Hepatocyte (in vitro differentiated cells): Measurements from ENCODE around the gene BIRC7.

Experiments
- CTCF ChIP-seq: fragments of 200-600 bp; sonication (generic); IDR thresholded peaks from 2 replicates; pipeline ENCODE4 v1.5.1; 2016; ENCODE audit warnings: antibody characterized with exemption, mild to moderate bottlenecking; ENCODE audit not compliant: poor library complexity
- EZH2 ChIP-seq: fragments of 200-600 bp; sonication (generic); IDR thresholded peaks from 2 replicates; pipeline ENCODE4 v1.6.1; 2016; ENCODE audit warnings: antibody characterized with exemption, mild to moderate bottlenecking, borderline replicate concordance

GRCh38 chr20:63262836-63263235, 27.1 kb downstream of the BIRC7 start:
- TF ChIP-seq CTCF (no peak), EZH2 (no peak)
